Measurements from ENCODE around the gene FRMD3.

GRCh38 chr9:83477571-83477970 is 60.6 kb downstream of the FRMD3 start:
- TF ChIP-seq CTCF (IDR thresholded peaks at IDR 0.05) (no peak), POLR2A (IDR thresholded peaks at IDR 0.05) (no peak)

Measured in thyroid gland (tissue), 4 donors.